LNCaP clone FGC (cell line): Measurements from ENCODE around the gene TBX1.
A peak's percentile ranks its signal among the peaks of the same experiment; 100 is the strongest.

Source experiments
- DNase-seq: peaks from one replicate; pipeline ENCODE4 v3.0.0-alpha.2; 2011; ENCODE audit warnings: low read depth
- H3K4me3 ChIP-seq: 2 replicates; pipeline ENCODE4 v1.5.1; 2011; ENCODE audit warnings: mild to moderate bottlenecking, low read depth, low read length, control low read depth
- TF ChIP-seq, protein P1 (sequence below): IDR thresholded peaks from 2 replicates; pipeline ENCODE4 v1.5.1; 2012; ENCODE audit warnings: mild to moderate bottlenecking; ENCODE audit not compliant: control insufficient read depth, insufficient read depth; ENCODE audit errors: extremely low read depth

TBX1 gene

DNA sequence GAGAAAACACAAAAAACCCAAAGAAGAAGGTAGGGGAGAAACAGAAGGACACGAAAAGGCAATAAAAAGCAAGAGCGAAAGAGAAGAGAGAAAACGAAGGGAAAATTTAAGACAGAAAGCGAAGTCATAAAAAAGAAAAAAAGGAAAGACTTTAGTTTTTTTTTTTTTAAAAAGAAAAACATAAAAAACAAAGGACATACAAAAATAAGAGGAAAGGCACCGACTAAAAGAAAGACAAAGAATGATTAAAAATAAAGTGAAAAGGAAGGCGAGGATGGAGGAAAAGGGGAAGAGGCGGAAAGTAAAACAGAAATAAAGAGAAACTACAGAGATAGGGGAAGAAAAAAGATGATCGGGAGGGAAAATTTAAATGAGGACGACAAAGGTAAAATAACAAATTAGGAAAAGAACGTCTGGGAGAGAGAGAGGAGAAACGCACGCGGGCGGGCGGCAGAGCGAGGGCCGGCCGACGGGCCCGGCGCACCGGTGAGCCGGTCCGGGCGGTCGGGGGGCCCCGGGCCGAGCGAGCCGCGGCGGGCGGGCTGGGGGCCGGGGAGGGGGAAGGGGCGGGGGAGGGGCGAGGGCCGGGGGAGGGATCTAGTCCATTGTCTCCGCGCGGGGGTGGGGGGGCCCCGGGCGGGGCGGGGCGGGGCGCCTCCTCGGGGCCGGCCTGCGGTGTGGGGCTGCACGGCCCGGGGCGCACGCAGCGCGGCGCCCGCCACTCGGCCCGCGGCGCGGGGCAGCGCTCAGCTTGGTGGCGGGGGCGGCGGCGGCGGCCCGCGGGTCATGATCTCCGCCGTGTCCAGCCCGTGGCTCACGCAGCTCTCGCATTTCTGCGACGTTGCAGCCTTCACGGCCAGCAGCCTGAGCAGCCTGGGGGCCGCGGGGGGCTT lies at the start of gene TBX1:
Gene TBX1 (plus strand): TSS at position 721 of the 893 bp plus-strand sequence. CDS start 66 bp downstream, at position 787.
- no peak for DNase-seq
- TF ChIP-seq, protein P1, sequence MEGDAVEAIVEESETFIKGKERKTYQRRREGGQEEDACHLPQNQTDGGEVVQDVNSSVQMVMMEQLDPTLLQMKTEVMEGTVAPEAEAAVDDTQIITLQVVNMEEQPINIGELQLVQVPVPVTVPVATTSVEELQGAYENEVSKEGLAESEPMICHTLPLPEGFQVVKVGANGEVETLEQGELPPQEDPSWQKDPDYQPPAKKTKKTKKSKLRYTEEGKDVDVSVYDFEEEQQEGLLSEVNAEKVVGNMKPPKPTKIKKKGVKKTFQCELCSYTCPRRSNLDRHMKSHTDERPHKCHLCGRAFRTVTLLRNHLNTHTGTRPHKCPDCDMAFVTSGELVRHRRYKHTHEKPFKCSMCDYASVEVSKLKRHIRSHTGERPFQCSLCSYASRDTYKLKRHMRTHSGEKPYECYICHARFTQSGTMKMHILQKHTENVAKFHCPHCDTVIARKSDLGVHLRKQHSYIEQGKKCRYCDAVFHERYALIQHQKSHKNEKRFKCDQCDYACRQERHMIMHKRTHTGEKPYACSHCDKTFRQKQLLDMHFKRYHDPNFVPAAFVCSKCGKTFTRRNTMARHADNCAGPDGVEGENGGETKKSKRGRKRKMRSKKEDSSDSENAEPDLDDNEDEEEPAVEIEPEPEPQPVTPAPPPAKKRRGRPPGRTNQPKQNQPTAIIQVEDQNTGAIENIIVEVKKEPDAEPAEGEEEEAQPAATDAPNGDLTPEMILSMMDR, result peak; percentile 28
- peak within 1 kb of the TSS; percentile 75 for H3K4me3 ChIP-seq

DNA sequence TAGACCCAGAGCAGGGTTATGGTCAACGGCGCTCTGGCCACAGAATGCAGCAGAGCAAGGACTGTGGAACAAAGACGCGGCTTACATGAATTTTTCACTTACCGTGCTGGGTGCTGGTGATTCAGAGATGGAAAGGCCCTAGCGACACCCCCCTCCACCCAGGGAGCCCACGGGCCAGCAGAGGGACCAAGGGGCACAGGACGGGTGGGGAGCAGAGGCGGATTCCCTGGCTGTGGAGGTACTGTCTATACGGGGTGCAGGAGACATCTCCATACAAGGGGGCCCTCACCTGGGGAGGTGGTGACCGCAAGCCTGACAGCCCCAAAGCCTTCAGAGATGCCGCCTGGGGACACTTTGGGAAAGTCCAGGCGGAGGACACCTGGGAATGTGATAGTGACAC lies 47.3 kb upstream of the TBX1 start:
- no peak for DNase-seq
- H3K4me3 ChIP-seq, result no peak overlapping the region
- TF ChIP-seq, protein P1, result no peak

DNA sequence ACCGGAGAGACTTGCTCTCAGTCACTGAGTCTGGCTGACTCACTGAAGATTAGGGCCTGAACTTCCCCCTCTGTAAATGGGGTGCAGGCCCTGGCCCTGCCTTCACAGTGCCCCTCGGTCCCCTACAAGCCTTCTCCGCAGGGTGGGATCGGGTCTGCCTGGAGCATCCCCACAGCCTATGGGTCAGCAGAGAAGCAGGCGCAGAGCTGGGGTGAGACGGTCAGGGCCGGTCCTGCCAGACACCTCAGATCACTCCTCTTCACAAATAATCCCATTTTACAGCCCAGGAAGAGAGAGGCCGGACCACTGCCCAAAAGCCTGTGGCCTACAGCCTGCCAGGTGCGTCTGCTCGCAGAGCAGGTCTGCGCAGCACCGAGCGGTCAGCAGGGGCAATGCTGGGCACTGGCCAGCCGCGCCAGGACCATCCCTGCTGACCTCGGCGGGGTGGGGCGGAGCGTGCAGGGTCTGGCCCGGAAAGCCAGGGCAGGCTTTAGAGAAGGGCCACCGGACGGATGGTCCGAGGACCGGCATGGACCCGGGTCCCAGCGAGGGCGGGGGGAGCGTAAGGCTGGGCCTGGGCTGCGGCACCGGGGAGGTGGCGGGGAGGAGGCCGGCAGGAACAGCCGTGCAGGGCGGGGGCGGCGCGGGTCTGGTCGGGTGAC lies 46.8 kb upstream of the TBX1 start:
- no peak for DNase-seq
- TF ChIP-seq, protein P1, result no peak
- peak overlapping the region; percentile 39 for H3K4me3 ChIP-seq

DNA sequence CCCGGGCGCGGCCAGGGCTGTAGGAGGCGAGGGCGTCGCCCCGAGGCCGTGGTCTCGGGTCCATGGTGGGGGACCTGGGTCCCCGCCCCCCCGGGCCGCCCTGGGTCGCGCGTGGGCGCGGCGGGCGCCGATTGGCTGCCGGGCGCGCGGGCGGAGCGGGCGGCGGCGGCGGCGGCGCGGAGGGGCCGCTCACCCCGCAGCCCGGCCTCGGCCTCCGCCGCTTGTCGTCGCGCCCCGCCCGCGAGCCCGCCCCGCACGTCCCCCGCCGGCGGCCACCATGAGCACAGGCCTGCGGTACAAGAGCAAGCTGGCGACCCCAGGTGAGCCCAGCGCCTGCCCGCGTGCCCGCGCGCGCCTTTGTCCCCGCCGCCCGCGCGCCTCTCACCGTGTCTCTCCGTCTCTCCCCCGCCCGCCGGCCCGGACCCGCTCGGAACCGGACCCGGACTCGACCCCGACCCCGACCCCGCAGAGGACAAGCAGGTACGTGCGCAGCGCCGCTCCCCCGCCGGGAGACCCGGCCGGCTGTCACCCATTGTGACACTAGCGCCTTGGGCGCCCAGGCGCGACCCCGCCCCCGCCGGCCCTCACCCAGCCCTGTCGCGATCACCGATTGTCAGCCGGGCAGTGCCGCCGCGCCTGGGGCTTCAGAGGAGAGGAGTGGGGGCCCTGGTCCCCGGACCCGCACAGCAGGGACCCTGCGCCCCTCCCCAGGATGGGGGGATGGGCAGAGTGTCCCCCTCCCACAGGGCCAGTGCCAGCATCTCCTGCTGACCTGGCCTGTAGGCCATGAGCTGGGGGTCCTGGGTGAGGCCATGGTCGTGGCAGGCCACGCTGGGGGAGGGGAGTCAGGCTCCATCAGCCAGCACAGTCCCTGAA lies 46.0 kb upstream of the TBX1 start, which contains the start of gene SEPTIN5:
Gene SEPTIN5 (plus strand): TSS at position 192 of the 876 bp plus-strand sequence. CDS start 86 bp downstream, at position 278.
- DNase-seq, result no peak
- peak within 1 kb of the TSS; percentile 72 for H3K4me3 ChIP-seq
- TF ChIP-seq, protein P1, result no peak

DNA sequence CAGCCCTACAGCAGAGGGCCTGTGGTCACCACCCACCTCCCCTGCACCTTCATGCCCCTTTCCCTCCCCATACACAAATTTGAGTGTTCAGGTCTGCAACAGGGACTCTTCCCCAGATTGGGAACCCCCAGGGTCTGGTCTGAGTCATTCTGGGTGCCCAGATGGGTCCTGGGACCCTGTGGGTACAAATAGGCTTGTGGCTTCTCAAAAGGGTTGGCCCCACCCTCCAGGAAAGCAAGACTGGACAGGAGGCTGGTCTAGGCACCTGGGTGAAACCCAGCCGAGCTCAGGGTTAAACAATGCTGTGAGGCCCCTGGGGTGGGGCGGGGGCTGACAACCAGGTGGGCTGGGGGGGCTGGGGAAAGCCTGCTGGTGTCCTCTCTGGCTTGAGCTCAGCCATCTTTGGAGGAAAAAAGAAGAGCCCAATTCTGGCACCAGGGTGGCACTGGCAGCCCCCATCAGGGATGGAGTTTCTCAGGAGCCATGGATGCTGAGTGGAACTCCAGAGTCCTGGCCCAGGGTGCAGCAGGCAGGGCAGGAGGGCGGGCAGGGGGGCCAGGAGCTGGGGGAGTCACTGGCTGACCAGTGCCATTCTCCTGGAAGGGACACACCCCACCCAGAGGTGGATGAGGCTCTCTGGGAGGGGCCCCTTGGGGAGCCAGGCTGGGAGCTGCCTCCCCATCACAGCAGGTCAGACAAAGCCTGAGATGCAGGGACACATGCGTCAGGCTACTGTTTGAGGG lies 45.2 kb upstream of the TBX1 start:
- DNase-seq, result no peak
- TF ChIP-seq, protein P1, result no peak
- H3K4me3 ChIP-seq, result peak overlapping the region; percentile 72
